Liver (tissue), 9 donors: Measurements from ENCODE around the gene SLC4A11. TPM values are rescaled to one million over a fixed set of nuclear protein-coding genes. Genes with fewer than 3 reads are reported as not detected.

ENCODE experiments used
- DNase-seq: peaks from one replicate; pipeline ENCODE4 v3.0.0-alpha.2; 2017; ENCODE audit warnings: low spot score
- H3K27ac ChIP-seq, 2 donors: one replicate each; pipeline ENCODE4 v1.7.0; 2013; ENCODE audit warnings: inconsistent platforms in 2 of 2, low read length in 2 of 2, control low read depth in 1 of 2, low read depth in 1 of 2, mild to moderate bottlenecking in 1 of 2
- H3K27me3 ChIP-seq, 4 donors: one replicate each; pipeline versions ENCODE4 v1.6.1 to v1.7.0; 2013; ENCODE audit warnings: low read length in 3 of 4, inconsistent platforms in 1 of 4, mild to moderate bottlenecking in 1 of 4, moderate library complexity in 1 of 4; ENCODE audit not compliant: control insufficient read depth in 4 of 4, insufficient read depth in 4 of 4
- H3K36me3 ChIP-seq, 4 donors: one replicate each; pipeline versions ENCODE4 v1.6.1 to v1.7.0; 2013; ENCODE audit warnings: low read length in 3 of 4, mild to moderate bottlenecking in 3 of 4, low read depth in 1 of 4, moderate library complexity in 1 of 4; ENCODE audit not compliant: control insufficient read depth in 4 of 4, insufficient read depth in 3 of 4
- H3K4me1 ChIP-seq, 4 donors: one replicate each; pipeline versions ENCODE4 v1.6.1 to v1.7.0; 2013; ENCODE audit warnings: low read length in 3 of 4, mild to moderate bottlenecking in 3 of 4, moderate library complexity in 1 of 4; ENCODE audit not compliant: control insufficient read depth in 4 of 4, insufficient read depth in 4 of 4
- H3K4me3 ChIP-seq, 3 donors: one replicate each; pipeline versions ENCODE4 v1.6.1 to v1.7.0; 2013; ENCODE audit warnings: low read length in 3 of 3, control low read depth in 1 of 3, low read depth in 1 of 3, mild to moderate bottlenecking in 1 of 3
- H3K9ac ChIP-seq, 2 donors: one replicate each; pipeline ENCODE4 v1.7.0; 2013; ENCODE audit warnings: low read length in 2 of 2, mild to moderate bottlenecking in 2 of 2, moderate library complexity in 2 of 2, control low read depth in 1 of 2, low read depth in 1 of 2
- H3K9me3 ChIP-seq, 4 donors: one replicate each; pipeline versions ENCODE4 v1.6.1 to v1.7.0; 2013; ENCODE audit warnings: low read length in 3 of 4; ENCODE audit not compliant: control insufficient read depth in 4 of 4
- ATF3 ChIP-seq: IDR thresholded peaks from 2 replicates; pipeline ENCODE4 v1.6.1; 2016; ENCODE audit warnings: antibody characterized with exemption
- EGR1 ChIP-seq, 2 donors: IDR thresholded peaks; 2 replicates each; pipeline ENCODE4 v1.6.1; 2016 to 2018; ENCODE audit warnings: antibody characterized with exemption in 2 of 2, low read depth in 2 of 2
- FOXA1 ChIP-seq: IDR thresholded peaks from 2 replicates; pipeline ENCODE4 v1.6.1; 2016; ENCODE audit warnings: antibody characterized with exemption
- FOXA2 ChIP-seq: IDR thresholded peaks from 2 replicates; pipeline ENCODE4 v1.6.1; 2016; ENCODE audit warnings: antibody characterized with exemption
- GABPA ChIP-seq, 2 donors: IDR thresholded peaks in 1 of 2; conservative IDR thresholded peaks in 1 of 2; 2 replicates each; pipeline ENCODE4 v1.6.1; 2016; ENCODE audit warnings: antibody characterized with exemption in 2 of 2, mild to moderate bottlenecking in 1 of 2, moderate library complexity in 1 of 2
- JUND ChIP-seq, 2 donors: IDR thresholded peaks; 2 replicates each; pipeline ENCODE4 v1.6.1; 2016; ENCODE audit warnings: antibody characterized with exemption in 2 of 2
- MAX ChIP-seq: IDR thresholded peaks from 2 replicates; pipeline ENCODE4 v1.6.1; 2016; ENCODE audit warnings: antibody characterized with exemption
- NR2F2 ChIP-seq: IDR thresholded peaks from 2 replicates; pipeline ENCODE4 v1.6.1; 2016; ENCODE audit warnings: antibody characterized with exemption
- RAD21 ChIP-seq, 2 donors: IDR thresholded peaks; 2 replicates each; pipeline ENCODE4 v1.6.1; 2016; ENCODE audit warnings: antibody characterized with exemption in 2 of 2, mild to moderate bottlenecking in 2 of 2
- REST ChIP-seq: IDR thresholded peaks from 2 replicates; pipeline ENCODE4 v1.6.1; 2016; ENCODE audit warnings: antibody characterized with exemption, mild to moderate bottlenecking
- RXRA ChIP-seq, 2 donors: IDR thresholded peaks; 2 replicates each; pipeline ENCODE4 v1.6.1; 2017 to 2018; ENCODE audit warnings: antibody characterized with exemption in 2 of 2, mild to moderate bottlenecking in 1 of 2
- SP1 ChIP-seq: IDR thresholded peaks from 2 replicates; pipeline ENCODE4 v1.6.1; 2018; ENCODE audit warnings: antibody characterized with exemption, mild to moderate bottlenecking
- TAF1 ChIP-seq: conservative IDR thresholded peaks from 2 replicates; pipeline ENCODE4 v1.6.1; 2016; ENCODE audit warnings: antibody characterized with exemption, mild to moderate bottlenecking
- YY1 ChIP-seq: IDR thresholded peaks from 2 replicates; pipeline ENCODE4 v1.6.1; 2016; ENCODE audit warnings: antibody characterized with exemption, mild to moderate bottlenecking
- ZBTB33 ChIP-seq: IDR thresholded peaks from 2 replicates; pipeline ENCODE4 v1.6.1; 2016; ENCODE audit warnings: antibody characterized with exemption
- WGBS: extraction: QIAGEN DNeasy Blood & Tissue Kit; methylation state at CpG from one replicate; pipeline ENCODE4 v1.1.7; 2013; 5-methylcytosine and 5-hydroxymethylcytosine counted together
- polyA plus RNA-seq, 2 donors: library from polyadenylated mRNA; stranded (reverse) in 1 of 2; unstranded in 1 of 2; fragments of 200-250 nt in 1 of 2; fragments of >200 nt in 1 of 2; fragmentation: Nextera tagmentation in 1 of 2; extraction: Ambion mirVana in 1 of 2; gene quantifications; one replicate each; pipeline versions ENCODE4 v1.2.1 to v1.2.3, GENCODE V29; 2013 to 2015
- total RNA-seq, 2 donors: library from RNA; depleted of rRNA; stranded (reverse); fragments of >200 nt; gene quantifications; one replicate each; pipeline ENCODE4 v1.2.3, GENCODE V29; 2014
- donor health status: healthy.
- donor health status: healthy.
- donor health status: healthy.
- donor health status: healthy.
- donor health status: healthy.

Gene SLC4A11
- total and polyA plus RNA-seq, 4 donors = under 0.01 to 0.13 (median 0.06) TPM

GRCh38 chr20:3250091-3250504 is 11.1 kb upstream of the SLC4A11 start:
- no peak overlapping the region for H3K9ac ChIP-seq
- peaks cover 0 to 2% (median 0%) of the 10 kb centered on the region in 4 donors for H3K27me3 ChIP-seq
- no peak for DNase-seq
- peaks cover 5 to 18% (median 10%) of the 10 kb centered on the region in 4 donors for H3K36me3 ChIP-seq
- WGBS = 61% methylated on average over 10 of the region's 10 CpGs
- peaks cover 0 to 7% (median 3%) of the 10 kb centered on the region in 4 donors for H3K4me1 ChIP-seq
- H3K27ac ChIP-seq = no peak overlapping the region
- TF ChIP-seq RAD21 (IDR thresholded peaks at IDR 0.05) (peak in 1 of 2 donors; percentile 28), TAF1 (no peak)
- H3K9me3 ChIP-seq = no peaks in the 10 kb centered on the region
- no peak overlapping the region for H3K4me3 ChIP-seq

- H3K4me1 ChIP-seq = peaks cover 0 to 7% (median 3%) of the 10 kb centered on the region in 4 donors
- no peak overlapping the region for H3K9ac ChIP-seq
- H3K4me3 ChIP-seq = peak overlapping the region in 1 of 3 donors; percentile 21
- H3K27ac ChIP-seq = no peak overlapping the region
- H3K27me3 ChIP-seq = peaks cover 0 to 2% (median 0%) of the 10 kb centered on the region in 4 donors
- WGBS = 21% methylated on average over 18 of the region's 18 CpGs
- TF ChIP-seq JUND (IDR thresholded peaks at IDR 0.05) (no peak), NR2F2 (no peak), ATF3 (no peak), FOXA1 (no peak), GABPA (IDR thresholded peaks at IDR 0.05 in 1 of 2, conservative IDR thresholded peaks at IDR 0.05 in 1 of 2) (no peak), TAF1 (no peak), RAD21 (IDR thresholded peaks at IDR 0.05) (no peak), SP1 (no peak), RXRA (IDR thresholded peaks at IDR 0.05) (no peak), REST (no peak), EGR1 (IDR thresholded peaks at IDR 0.05; ENCODE audit: low read depth in 2 of 2) (no peak), MAX (no peak), YY1 (no peak), FOXA2 (no peak), ZBTB33 (no peak)
- no peaks in the 10 kb centered on the region for H3K9me3 ChIP-seq
- DNase-seq = no peak
- H3K36me3 ChIP-seq = peaks cover 3 to 10% (median 7%) of the 10 kb centered on the region in 4 donors
Measured at GRCh38 chr20:3248993-3249347, 10.0 kb upstream of the SLC4A11 start.
